ENCODE measurements around the gene SGCD. TPM values are rescaled to one million over a fixed set of nuclear protein-coding genes. Genes with fewer than 3 reads are reported as not detected.

Gene SGCD
- total and polyA plus RNA-seq, 12 donors: 1.0 to 30.4 (median 9.4) TPM

GRCh38 chr5:156328161-156328560, 1.2 kb downstream of the SGCD start:
- WGBS, 4 donors: 49 to 80% (median 65%) methylated on average over 3 of the region's 3 CpGs
- no peak for DNase-seq
- peak overlapping the region in 1 of 4 donors; percentile 46 for H3K4me3 ChIP-seq
- H3K4me1 ChIP-seq (replicated peaks in 1 of 2): peaks cover 5% of the 10 kb centered on the region in 2 donors
- no peaks in the 10 kb centered on the region for H3K9me3 ChIP-seq (replicated peaks in 1 of 3)
- no peaks in the 10 kb centered on the region for H3K36me3 ChIP-seq (replicated peaks in 1 of 2)
- H3K27ac ChIP-seq: no peak overlapping the region
- no peak for TF ChIP-seq POLR2A (IDR thresholded peaks at IDR 0.05)
- no peak for TF ChIP-seq CTCF (IDR thresholded peaks at IDR 0.05)
- H3K27me3 ChIP-seq: no peaks in the 10 kb centered on the region
- intact Hi-C loops (cut with DNase I): no loop called here

- Histone ChIP-seq H3K27me3 (no peaks in the 10 kb centered on the region), H3K9me3 (replicated peaks in 1 of 3) (no peaks in the 10 kb centered on the region), H3K4me1 (replicated peaks in 1 of 2) (peaks cover 5% of the 10 kb centered on the region in 2 donors), H3K27ac (no peak overlapping the region), H3K4me3 (no peak overlapping the region), H3K36me3 (replicated peaks in 1 of 2) (no peaks in the 10 kb centered on the region)
- DNase-seq: no peak
- 79 to 92% (median 88%) methylated on average over 6 of the region's 6 CpGs for WGBS, 4 donors
- TF ChIP-seq CTCF (IDR thresholded peaks at IDR 0.05): no peak
- no peak for TF ChIP-seq POLR2A (IDR thresholded peaks at IDR 0.05)
- intact Hi-C loops (cut with DNase I): no loop called here
Observed at GRCh38 chr5:156328766-156329165, 1.8 kb downstream of the SGCD start.

- intact Hi-C loops (cut with DNase I): no loop called here
Observed at GRCh38 chr5:156329171-156329611, 2.2 kb downstream of the SGCD start.

GRCh38 chr5:156330141-156330870, 3.3 kb downstream of the SGCD start:
- H3K9me3 ChIP-seq (replicated peaks in 1 of 3): no peaks in the 10 kb centered on the region
- H3K4me1 ChIP-seq (replicated peaks in 1 of 2): peaks cover 5% of the 10 kb centered on the region in 2 donors
- no peaks in the 10 kb centered on the region for H3K36me3 ChIP-seq (replicated peaks in 1 of 2)
- no peak overlapping the region for H3K4me3 ChIP-seq
- 86 to 91% (median 87%) methylated on average over 7 of the region's 7 CpGs for WGBS, 4 donors
- no peak overlapping the region for H3K27ac ChIP-seq
- H3K27me3 ChIP-seq: no peaks in the 10 kb centered on the region
- intact Hi-C loops (cut with DNase I): no loop called here
- DNase-seq: no peak
- TF ChIP-seq POLR2A (IDR thresholded peaks at IDR 0.05): no peak
- TF ChIP-seq CTCF (IDR thresholded peaks at IDR 0.05): no peak

More at GRCh38 chr5:156329171-156329611, 2.2 kb downstream of the SGCD start:
- Histone ChIP-seq H3K36me3 (replicated peaks in 1 of 2) (no peaks in the 10 kb centered on the region), H3K27ac (no peak overlapping the region), H3K27me3 (no peaks in the 10 kb centered on the region), H3K9me3 (replicated peaks in 1 of 3) (no peaks in the 10 kb centered on the region), H3K4me1 (replicated peaks in 1 of 2) (peaks cover 5% of the 10 kb centered on the region in 2 donors), H3K4me3 (no peak overlapping the region)
- peak in 3 of 7 donors; percentile 7 to 26 (median 25) for DNase-seq
- TF ChIP-seq CTCF (IDR thresholded peaks at IDR 0.05): no peak
- TF ChIP-seq POLR2A (IDR thresholded peaks at IDR 0.05): no peak
- 43 to 56% (median 49%) methylated on average over 3 of the region's 3 CpGs for WGBS, 4 donors
